HepG2 (cell line): ENCODE measurements around the gene AMN. TPM values are rescaled to one million over a fixed set of nuclear protein-coding genes. Genes with fewer than 3 reads are reported as not detected.

ENCODE experiments used
- ATAC-seq: fragments of 200-7000 bp; cut with Tn5 transposase; 3 replicates; pipeline ENCODE4 v1.9.1; 2020; ENCODE audit warnings: mild to moderate bottlenecking, moderate library complexity
- BruUV-seq: library from RNA; stranded (reverse); fragments of 400-500 nt; replicated peaks from 2 replicates; lab custom pipeline; 2021; lab: Mats Ljungman, UMichigan
- CTCF ChIA-PET: fragments of 300-600 bp; formaldehyde crosslinking; extraction: SDS; loops from one replicate; lab custom pipeline; 2021; ENCODE audit warnings: low total read pairs, inconsistent platforms, low intra/inter-chr PET ratio; lab: Yijun Ruan, JAX
- POLR2A ChIA-PET: fragments of 350-600 bp; sonication (Branson Sonifier 250); formaldehyde crosslinking; loops from one replicate; lab custom pipeline; 2020; ENCODE audit warnings: antibody characterized with exemption, inconsistent platforms; lab: Yijun Ruan, JAX
- DNase-seq: peaks from one replicate; pipeline ENCODE4 v3.0.0-alpha.2; 2015; ENCODE audit warnings: low spot score
- FAIRE-seq: peaks from 3 replicates; lab custom pipeline; 2011; peaks lifted over from hg19 to GRCh38; lab: Jason Lieb, UNC
- H2AFZ ChIP-seq: one replicate; pipeline ENCODE4 v1.6.1; 2011; ENCODE audit warnings: low read length, inconsistent platforms
- H3K27ac ChIP-seq: fragments of 300-600 bp; 3 replicates; pipeline ENCODE4 v1.8.0; 2011; ENCODE audit warnings: mixed run types, mild to moderate bottlenecking, mixed read lengths, low read length, inconsistent platforms; ENCODE audit not compliant: insufficient read depth; ENCODE audit errors: extremely low read length
- H3K27me3 ChIP-seq, 2 experiments: fragments of 200-600 bp in 1 of 2; 2 replicates in 1 of 2; 3 replicates in 1 of 2; pipeline versions ENCODE4 v1.6.0 to v1.8.0; 2011; ENCODE audit warnings: low read length in 2 of 2, mild to moderate bottlenecking in 2 of 2, moderate library complexity in 2 of 2, inconsistent platforms in 1 of 2; ENCODE audit not compliant: insufficient read depth in 2 of 2, control insufficient read depth in 1 of 2
- H3K36me3 ChIP-seq, 2 experiments: fragments of 200-600 bp in 1 of 2; replicated peaks in 1 of 2; 2 replicates in 1 of 2; 3 replicates in 1 of 2; pipeline versions ENCODE4 v1.5.1 to v1.8.0; 2011; ENCODE audit warnings: low read length in 2 of 2, inconsistent platforms in 1 of 2; ENCODE audit not compliant: insufficient read depth in 2 of 2, control insufficient read depth in 1 of 2
- H3K4me1 ChIP-seq: 2 replicates; pipeline ENCODE4 v1.5.1; 2012; ENCODE audit warnings: low read length, inconsistent platforms; ENCODE audit not compliant: insufficient read depth
- H3K4me2 ChIP-seq: 2 replicates; pipeline ENCODE4 v1.6.0; 2011; ENCODE audit warnings: low read depth, low read length, inconsistent platforms
- H3K4me3 ChIP-seq, 3 experiments: fragments of 200-600 bp in 1 of 3; sonication (generic), shearing (Covaris generic) in 1 of 3; replicated peaks in 1 of 3; 2 replicates each; pipeline ENCODE4 v1.5.1; 2011 to 2016; ENCODE audit warnings: low read length in 3 of 3, inconsistent platforms in 2 of 3, low read depth in 2 of 3, mild to moderate bottlenecking in 2 of 3, control low read depth in 1 of 3, mixed read lengths in 1 of 3; ENCODE audit not compliant: insufficient read depth in 1 of 3
- H3K79me2 ChIP-seq: one replicate; pipeline ENCODE4 v1.6.1; 2011; ENCODE audit warnings: low read length, inconsistent platforms; ENCODE audit not compliant: insufficient read depth
- H3K9ac ChIP-seq: 2 replicates; pipeline ENCODE4 v1.6.0; 2011; ENCODE audit warnings: mild to moderate bottlenecking, low read depth, low read length, inconsistent platforms; ENCODE audit not compliant: insufficient read depth
- H3K9me3 ChIP-seq: 2 replicates; pipeline ENCODE4 v1.5.1; 2012; ENCODE audit warnings: mild to moderate bottlenecking, low read length
- H4K20me1 ChIP-seq: 2 replicates; pipeline ENCODE4 v1.6.0; 2011; ENCODE audit warnings: inconsistent platforms, mild to moderate bottlenecking, low read length, moderate library complexity; ENCODE audit not compliant: insufficient read depth
- JDP2 ChIP-seq: sonication (generic); formaldehyde crosslinking; IDR thresholded peaks from 2 replicates; pipeline ENCODE4 v1.8.1; 2022; ENCODE audit warnings: missing genetic modification reagents, borderline replicate concordance
- SSRP1 ChIP-seq: IDR thresholded peaks from 2 replicates; pipeline ENCODE4 v1.6.1; 2016; ENCODE audit warnings: control low read depth
- TAF1 ChIP-seq: sonication (generic); formaldehyde crosslinking; IDR thresholded peaks from 2 replicates; pipeline ENCODE4 v1.4.0; 2020; ENCODE audit warnings: missing genetic modification reagents
- ZNF17 ChIP-seq: sonication (generic); formaldehyde crosslinking; IDR thresholded peaks from 2 replicates; pipeline ENCODE4 v1.5.0; 2020; ENCODE audit warnings: mild to moderate bottlenecking, missing genetic modification reagents
- ZNF326 ChIP-seq: sonication (generic); formaldehyde crosslinking; IDR thresholded peaks from 2 replicates; pipeline ENCODE4 v1.4.0; 2020; ENCODE audit warnings: missing genetic modification reagents, borderline replicate concordance
- ZNF331 ChIP-seq: sonication (generic); formaldehyde crosslinking; IDR thresholded peaks from 2 replicates; pipeline ENCODE4 v1.4.0; 2020; ENCODE audit warnings: missing genetic modification reagents
- ZNF703 ChIP-seq: sonication (generic); formaldehyde crosslinking; IDR thresholded peaks from 2 replicates; pipeline ENCODE4 v1.5.1; 2020; ENCODE audit warnings: missing genetic modification reagents, mild to moderate bottlenecking, moderate library complexity, borderline replicate concordance
- ZSCAN21 ChIP-seq: sonication (generic); formaldehyde crosslinking; IDR thresholded peaks from 2 replicates; pipeline ENCODE4 v1.8.0; 2022; ENCODE audit warnings: mild to moderate bottlenecking, missing genetic modification reagents, moderate library complexity, borderline replicate concordance
- ZSCAN29 ChIP-seq: sonication (generic); formaldehyde crosslinking; conservative IDR thresholded peaks from 2 replicates; pipeline ENCODE4 v1.4.0; 2020; ENCODE audit warnings: mild to moderate bottlenecking, missing genetic modification reagents
- WGBS: methylation state at CpG from one replicate; pipeline ENCODE4 v1.1.6; 2017; ENCODE audit warnings: low lambda C conversion rate; 5-methylcytosine and 5-hydroxymethylcytosine counted together
- in situ Hi-C: cut with HindIII; loops from 2 replicates; pipeline ENCODE4 v1.10.0; 2017; ENCODE audit warnings: low pct_unique_long_range_greater_than_20kb; ENCODE audit not compliant: extremely low pct_ligation_motif_present
- intact Hi-C: fragments of 100-400 bp; cut with micrococcal nuclease; formaldehyde crosslinking; loops from one replicate; pipeline ENCODE4 v1.10.0; 2022; ENCODE audit not compliant: unreplicated experiment
- polyA plus RNA-seq, 8 experiments: library from polyadenylated mRNA; depleted of rRNA in 3 of 8; stranded (reverse) in 7 of 8; unstranded in 1 of 8; fragments of >200 nt; fragmentation: Illumina TruSeq in 4 of 8; extraction: Trizol in 4 of 8; gene quantifications; 2 replicates each; pipeline versions ENCODE4 v1.2.1 to v1.2.3, GENCODE V29; 2011 to 2016; ENCODE audit warnings: low read depth in 4 of 8, missing spikeins in 1 of 8, mixed read lengths in 1 of 8; ENCODE audit not compliant: insufficient read depth in 1 of 8
- total RNA-seq, 5 experiments: library from RNA; depleted of rRNA; stranded (reverse); fragments of >200 nt; fragmentation: Illumina TruSeq; extraction: Trizol; gene quantifications; 2 replicates each; pipeline ENCODE4 v1.2.3, GENCODE V29; 2016; ENCODE audit warnings: low read depth in 1 of 5
- TF ChIP-seq, protein P1 (sequence below): IDR thresholded peaks from 2 replicates; pipeline ENCODE4 v1.6.1; 2016

The AMN gene
- total and polyA plus RNA-seq, 2 of the 13 experiments (the other 11 are each of a cell fraction or from before 2014, with no cell fraction given), result 9.8 to 33.1 TPM

GRCh38 chr14:102966681-102967505 is 44.4 kb downstream of the AMN start:
- no TSS peak for BruUV-seq
- TF ChIP-seq ZSCAN29 (CRISPR knock-in tag) (no peak), ZNF703 (CRISPR knock-in tag) (no peak), TAF1 (CRISPR knock-in tag) (no peak), ZNF326 (CRISPR knock-in tag) (no peak), ZNF17 (CRISPR knock-in tag) (no peak), ZSCAN21 (CRISPR knock-in tag) (no peak), SSRP1 (no peak), ZNF331 (no peak), JDP2 (CRISPR knock-in tag) (no peak)
- TF ChIP-seq, protein P1, sequence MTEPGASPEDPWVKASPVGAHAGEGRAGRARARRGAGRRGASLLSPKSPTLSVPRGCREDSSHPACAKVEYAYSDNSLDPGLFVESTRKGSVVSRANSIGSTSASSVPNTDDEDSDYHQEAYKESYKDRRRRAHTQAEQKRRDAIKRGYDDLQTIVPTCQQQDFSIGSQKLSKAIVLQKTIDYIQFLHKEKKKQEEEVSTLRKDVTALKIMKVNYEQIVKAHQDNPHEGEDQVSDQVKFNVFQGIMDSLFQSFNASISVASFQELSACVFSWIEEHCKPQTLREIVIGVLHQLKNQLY (CRISPR knock-in tag), result no peak
- no peak for DNase-seq
- H3K27me3 ChIP-seq, result no peaks in the 10 kb centered on the region
- WGBS, result 97% methylated on average over 15 of the region's 21 CpGs
- in situ Hi-C loops (no loop called here), intact Hi-C loops (no loop called here)
- H4K20me1 ChIP-seq, result no peaks in the 10 kb centered on the region
- no peak overlapping the region for H3K4me2 ChIP-seq
- no peaks in the 10 kb centered on the region for H3K9me3 ChIP-seq
- peaks cover 37 to 85% of the 10 kb centered on the region in 2 experiments for H3K36me3 ChIP-seq
- no peak overlapping the region for H3K9ac ChIP-seq
- no peak overlapping the region for H3K4me3 ChIP-seq
- POLR2A ChIA-PET, result no interaction called here
- no peaks in the 10 kb centered on the region for H3K4me1 ChIP-seq
- H3K79me2 ChIP-seq, result no peaks in the 10 kb centered on the region
- no peak overlapping the region for H2AFZ ChIP-seq
- H3K27ac ChIP-seq, result no peak overlapping the region
- FAIRE-seq, result no peak
- CTCF ChIA-PET, result no interaction called here
- ATAC-seq, result no peak
